Measurements from ENCODE around the gene MUSTN1.

The MUSTN1 gene

GRCh38 chr3:52852419-52852818, 17.6 kb upstream of the MUSTN1 start:
- DNase-seq (ENCODE audit: low read depth, low spot score) = no peak

GRCh38 chr3:52851348-52851747, 16.5 kb upstream of the MUSTN1 start:
- DNase-seq (ENCODE audit: low read depth, low spot score) = no peak

DNA sequence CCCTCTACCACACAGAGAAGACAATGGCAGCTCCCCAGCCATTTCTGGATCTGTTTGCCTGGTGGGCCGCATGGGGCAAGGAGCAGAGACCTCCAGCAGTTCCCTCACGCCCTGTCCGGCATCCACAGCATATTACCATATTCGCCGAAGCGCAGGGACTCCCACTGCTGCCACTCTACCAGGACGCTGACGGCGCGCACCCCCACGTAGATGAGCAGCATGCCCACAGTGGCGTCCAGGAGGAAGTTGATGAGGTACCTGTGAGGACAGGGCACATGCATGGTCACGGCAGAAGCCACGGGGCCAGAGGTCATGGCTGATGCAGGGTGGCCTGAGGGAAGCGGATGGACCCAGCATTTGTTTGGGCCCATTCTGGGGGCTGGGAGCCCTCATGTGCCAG, 14.8 kb upstream of the MUSTN1 start:
- DNase-seq (ENCODE audit: low read depth, low spot score) = no peak

- DNase-seq (ENCODE audit: low read depth, low spot score) = no peak
These were observed 13.8 kb upstream of the MUSTN1 start for GRCh38 chr3:52848617-52849016.

DNA sequence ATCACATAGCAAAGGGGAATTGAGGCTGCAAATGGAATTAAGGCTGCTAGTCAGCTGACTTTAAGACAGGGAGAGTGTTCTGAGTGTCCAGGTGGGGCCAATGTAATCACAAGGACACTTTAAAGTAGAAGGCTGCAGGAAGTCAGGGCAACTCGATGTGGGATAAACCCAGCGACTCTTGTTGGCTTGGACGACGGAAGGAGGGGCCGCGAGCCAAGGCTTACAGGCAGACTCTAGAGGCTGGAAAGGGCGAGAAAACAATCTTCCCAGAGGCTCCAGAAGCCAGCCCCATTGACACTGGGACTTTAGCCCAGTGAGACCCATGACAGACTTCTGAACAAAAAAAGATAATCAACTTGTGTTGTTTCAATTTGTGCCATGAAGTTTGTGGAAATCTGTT, 12.9 kb upstream of the MUSTN1 start:
- DNase-seq (ENCODE audit: low read depth, low spot score) = no peak

DNA sequence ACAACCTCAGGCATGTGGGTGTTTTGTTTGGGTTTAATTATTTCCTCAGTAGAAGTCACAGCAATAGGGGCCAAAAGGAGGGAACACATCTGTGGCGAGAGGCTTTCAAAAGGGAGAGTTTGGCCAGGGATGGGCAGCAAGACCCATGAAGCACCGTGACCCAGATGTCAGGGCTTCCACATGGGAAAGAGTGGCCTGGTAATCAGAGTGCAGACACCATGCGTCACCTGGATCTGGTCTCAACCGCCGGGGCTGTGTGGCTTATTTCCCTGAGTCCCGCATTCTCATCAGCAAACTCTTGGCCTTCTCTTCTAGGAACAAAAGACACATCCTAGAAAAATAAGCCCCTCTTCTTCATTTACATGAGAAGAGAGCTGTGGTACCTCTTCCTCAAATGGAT, 12.4 kb upstream of the MUSTN1 start:
- DNase-seq (ENCODE audit: low read depth, low spot score) = no peak

GRCh38 chr3:52846432-52846965, 11.7 kb upstream of the MUSTN1 start:
- no peak for DNase-seq (ENCODE audit: low read depth, low spot score)

DNA sequence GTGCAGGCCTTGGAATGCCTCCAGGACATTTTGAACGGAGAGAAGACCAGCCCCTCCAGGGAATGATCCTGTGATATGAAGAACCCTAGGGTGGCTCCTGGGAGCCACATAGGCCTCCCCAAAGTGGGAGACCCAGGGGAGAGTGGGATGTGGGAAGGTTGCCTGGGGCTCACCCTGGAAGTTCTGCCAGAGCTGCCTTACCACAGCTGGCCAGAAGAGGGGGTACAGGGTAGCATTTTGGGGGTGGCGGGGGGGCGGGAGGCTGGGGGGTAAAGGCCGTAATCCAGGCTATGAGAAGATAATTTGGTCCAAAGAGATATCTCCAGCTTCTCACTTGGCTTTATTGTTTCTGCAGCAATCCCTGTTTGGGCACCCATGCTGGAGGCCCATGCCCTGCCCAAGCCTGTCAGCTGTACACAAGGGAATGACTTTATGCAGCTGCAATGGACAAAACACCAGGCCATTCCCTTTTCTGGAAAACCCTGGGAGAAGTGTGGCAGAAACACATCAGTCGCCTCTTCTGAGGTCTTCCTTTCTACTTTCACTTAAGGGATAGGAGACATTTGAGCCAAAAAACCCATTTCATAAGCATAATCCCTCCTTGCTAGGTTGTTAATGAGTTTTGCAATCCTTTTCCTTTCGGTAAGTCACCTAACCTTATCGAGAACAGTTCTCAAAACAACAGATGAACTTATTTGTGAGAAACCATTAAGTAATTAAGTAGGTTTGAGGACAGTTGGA, 11.0 kb upstream of the MUSTN1 start:
- no peak for DNase-seq (ENCODE audit: low read depth, low spot score)

DNA sequence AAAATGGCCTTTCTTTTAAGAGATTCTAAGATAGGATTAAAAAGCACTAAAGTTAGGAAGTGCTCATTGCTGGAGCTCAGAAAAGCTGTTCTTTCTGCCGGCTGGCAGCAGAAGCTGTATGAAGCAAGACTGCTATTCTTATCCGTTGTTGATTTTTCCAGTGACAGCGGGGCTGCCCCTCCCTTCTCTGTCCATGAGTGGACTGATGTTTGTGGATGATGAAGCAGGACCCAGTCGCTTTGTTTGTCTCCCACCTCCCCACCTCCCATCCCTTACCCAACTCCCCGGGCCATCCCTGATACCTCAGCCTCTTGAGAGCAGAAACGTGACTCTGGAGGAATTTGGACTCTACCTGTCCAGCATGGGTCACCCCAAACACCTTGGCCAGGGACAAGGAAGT, 10.3 kb upstream of the MUSTN1 start:
- DNase-seq (ENCODE audit: low read depth, low spot score) = no peak

- no peak for DNase-seq (ENCODE audit: low read depth, low spot score)
These were observed 9.6 kb upstream of the MUSTN1 start for GRCh38 chr3:52844290-52844975.

DNA sequence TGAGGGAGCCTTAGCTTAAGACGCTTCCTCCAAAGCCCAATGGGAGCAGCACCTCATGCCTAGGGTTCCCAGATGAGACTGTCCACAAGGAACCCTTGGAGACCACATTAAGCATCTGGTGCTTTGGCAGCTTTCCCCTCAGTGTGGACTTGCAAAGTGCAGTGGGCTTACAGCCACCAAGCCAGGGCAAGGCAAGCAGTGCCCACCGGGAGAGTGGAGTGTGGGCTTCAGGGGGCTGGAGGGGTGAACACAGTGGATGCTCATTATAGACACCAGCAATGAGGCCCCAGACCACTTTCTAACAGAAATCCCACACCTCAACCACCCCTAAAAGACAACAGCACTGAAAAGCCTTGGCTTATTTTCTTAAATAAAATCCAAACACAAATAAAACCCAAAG, 9.1 kb upstream of the MUSTN1 start:
- no peak for DNase-seq (ENCODE audit: low read depth, low spot score)

DNA sequence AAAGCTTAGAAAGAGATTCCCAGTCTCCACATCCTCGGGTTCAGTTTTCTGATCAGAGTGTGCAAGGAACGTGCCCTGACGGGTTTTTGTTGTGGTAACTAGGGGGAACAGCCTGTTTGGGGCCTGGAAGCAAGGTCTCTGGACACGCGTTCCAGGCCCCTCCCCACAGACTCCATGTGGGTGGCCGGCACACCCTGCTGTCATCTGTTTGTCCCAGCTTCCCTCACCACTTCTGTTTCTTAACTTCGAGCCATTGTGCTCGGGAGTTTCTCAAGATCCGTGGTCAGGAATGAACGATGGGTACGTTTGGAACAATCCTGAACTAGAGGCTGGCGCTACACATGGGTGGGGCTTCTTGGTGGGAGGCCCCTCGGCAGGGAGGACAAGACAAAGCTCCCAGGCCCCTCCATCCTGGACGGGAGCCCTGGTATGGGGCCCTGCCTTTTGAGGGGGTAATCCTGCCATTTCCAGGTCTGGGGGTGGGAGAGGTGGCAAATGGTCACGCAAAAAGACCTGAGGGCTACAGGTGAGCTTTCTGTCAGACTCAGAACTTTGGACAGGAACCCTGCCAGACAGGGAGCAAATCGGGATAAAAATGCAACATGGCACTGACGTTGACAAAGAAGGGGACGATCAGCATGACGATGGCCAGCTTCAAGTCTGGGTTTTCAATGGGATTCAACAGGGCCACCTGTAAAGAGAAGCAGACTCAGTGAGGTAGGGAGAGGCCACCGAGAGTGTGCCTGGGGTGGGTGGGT, 8.5 kb upstream of the MUSTN1 start:
- DNase-seq (ENCODE audit: low read depth, low spot score) = no peak

DNA sequence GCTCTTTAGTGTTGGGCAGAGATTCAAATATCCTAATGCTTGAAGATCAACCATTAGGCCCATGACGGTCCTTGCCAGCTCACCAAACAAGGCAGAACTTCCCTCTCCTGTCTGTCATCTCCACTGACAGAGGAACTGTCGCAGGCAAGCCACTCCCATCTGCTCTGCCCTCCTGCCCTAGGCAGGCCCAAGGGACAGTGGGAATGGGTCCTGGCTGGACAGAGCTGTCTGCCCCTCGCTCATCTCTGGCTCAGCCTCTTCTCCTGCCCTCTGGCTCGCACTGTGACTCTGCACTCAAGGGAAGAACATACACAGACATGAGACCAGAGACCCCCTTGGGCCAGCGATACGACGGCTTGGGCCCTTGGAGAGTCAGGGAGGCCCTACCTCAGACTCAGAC, 7.6 kb upstream of the MUSTN1 start:
- no peak for DNase-seq (ENCODE audit: low read depth, low spot score)

- DNase-seq (ENCODE audit: low read depth, low spot score) = no peak
These were observed 7.1 kb upstream of the MUSTN1 start for GRCh38 chr3:52841981-52842340.

DNA sequence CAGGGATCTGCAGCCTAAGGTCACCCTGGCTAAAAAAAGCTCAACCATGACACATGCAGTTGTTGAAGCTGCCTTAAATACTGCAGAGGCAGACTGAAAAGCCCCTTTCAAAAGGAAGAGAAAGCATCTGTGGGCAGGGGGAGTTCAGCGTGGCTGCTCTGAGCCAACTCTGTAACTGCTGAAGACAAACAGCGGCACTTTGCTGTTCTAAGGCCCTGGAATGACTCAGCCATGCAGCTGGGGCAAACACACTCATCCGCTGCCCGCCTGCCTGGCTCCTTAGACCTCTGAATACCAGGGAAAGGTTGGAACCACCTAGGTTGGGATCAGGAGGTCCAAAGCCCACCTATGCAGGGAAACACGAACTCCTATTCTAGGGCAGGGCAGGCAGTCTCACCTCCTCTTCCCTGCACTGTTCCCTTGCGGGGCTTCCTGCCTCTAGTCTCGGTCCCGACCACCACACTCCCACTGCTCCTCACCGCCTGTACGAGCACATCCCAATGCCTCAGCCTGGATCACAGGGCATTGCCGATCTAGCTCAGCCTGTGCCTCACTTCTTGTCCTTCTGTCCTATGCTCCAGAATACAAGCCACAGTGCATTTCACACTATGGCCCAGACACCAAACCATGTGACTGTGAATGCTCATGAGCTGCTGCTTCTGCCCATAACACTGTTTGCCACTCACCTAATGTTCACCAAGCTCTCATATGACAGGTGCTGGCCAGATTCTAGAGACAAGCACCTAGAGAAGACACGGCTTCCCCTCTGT, 6.6 kb upstream of the MUSTN1 start:
- DNase-seq (ENCODE audit: low read depth, low spot score) = no peak

GRCh38 chr3:52839892-52840545, 5.2 kb upstream of the MUSTN1 start:
- DNase-seq (ENCODE audit: low read depth, low spot score) = no peak

DNA sequence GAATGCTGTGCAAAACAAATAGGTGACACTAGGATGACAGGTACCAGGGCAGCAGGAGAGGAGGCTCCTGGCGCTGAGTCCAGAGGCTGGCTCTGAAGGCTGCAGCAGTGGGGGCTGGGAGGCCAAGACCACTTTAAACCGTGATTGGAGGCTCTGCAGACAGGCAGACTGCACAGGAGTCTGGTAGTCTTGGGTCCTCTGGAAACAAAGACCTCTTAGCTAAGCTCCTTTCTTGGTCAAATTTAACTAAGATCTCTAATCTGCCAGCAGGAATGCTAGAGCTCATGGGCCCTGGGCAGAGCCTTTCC, 4.4 kb upstream of the MUSTN1 start:
- DNase-seq (ENCODE audit: low read depth, low spot score) = no peak

DNA sequence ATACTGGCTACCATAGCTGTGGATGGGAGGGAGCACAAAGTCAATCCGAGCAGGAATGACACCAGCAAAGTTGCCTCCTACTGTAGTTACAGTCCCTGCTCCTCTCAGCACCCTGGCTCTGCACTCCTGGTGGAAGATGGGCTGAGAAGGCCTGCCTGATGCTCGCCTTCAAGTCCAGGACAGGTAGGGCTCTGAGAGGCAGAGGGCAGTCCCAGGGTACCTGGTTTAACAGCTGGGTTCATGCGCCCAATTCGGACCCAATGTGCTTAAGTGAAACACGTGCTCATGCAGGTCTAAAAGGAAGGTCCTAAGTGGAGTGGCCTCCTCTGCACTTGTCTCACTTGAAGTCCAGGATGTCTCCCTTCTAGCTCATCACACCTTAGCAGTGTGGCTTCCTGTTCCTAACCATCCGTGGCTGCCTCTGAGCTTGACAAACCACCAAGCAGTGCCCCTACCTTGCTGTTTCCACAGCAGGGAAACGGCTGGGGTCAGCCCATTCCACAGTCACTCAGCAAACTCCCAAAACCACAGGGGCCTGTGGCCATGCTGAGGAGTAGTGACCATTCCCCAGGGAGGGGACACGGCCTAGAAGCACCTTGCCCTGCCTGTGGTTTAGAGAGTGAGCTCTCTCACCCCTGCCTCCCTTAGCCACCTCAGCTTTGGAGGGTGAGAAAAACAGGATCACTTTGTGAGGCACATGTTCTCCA, 3.9 kb upstream of the MUSTN1 start:
- DNase-seq (ENCODE audit: low read depth, low spot score) = no peak

DNA sequence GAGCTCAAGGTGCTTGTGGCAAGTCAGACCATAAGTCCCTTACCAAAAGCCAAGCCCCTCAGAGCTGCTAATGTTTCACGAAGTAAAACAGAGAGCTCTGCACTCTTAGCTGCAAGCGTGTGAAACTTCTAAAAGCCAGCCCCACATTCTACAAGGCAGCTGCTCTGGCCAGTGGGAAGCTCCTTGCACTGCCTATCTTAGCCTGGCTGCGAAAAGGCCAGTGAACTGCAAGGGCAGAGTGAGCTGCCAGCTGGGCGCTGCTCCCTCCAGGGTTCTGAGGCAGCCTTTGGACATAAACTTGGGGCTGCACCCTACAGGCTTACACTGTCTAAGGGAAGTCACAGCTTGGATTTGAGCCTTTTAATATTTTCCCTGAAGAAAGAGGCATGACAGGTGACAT, 2.2 kb upstream of the MUSTN1 start:
- DNase-seq (ENCODE audit: low read depth, low spot score) = no peak

- no peak for DNase-seq (ENCODE audit: low read depth, low spot score)
These were observed 1.6 kb upstream of the MUSTN1 start for GRCh38 chr3:52836471-52836845.

Data from smooth muscle cell of the brain vasculature (primary cell).